WERI-Rb-1 (cell line): ENCODE data around the gene SPINT2.

ENCODE experiments used
- DNase-seq: peaks from one replicate; pipeline ENCODE4 v3.0.0-alpha.2; 2020
- H3K27ac ChIP-seq: fragments of 250-450 bp; sonication (Bioruptor Pico); 2 replicates; pipeline ENCODE4 v1.5.1; 2020; ENCODE audit warnings: mild to moderate bottlenecking, moderate library complexity
- H3K27me3 ChIP-seq: fragments of 250-450 bp; sonication (Bioruptor Pico); 2 replicates; pipeline ENCODE4 v1.5.1; 2021; ENCODE audit warnings: mild to moderate bottlenecking, low read depth, moderate library complexity; ENCODE audit not compliant: insufficient read depth, severe bottlenecking
- H3K36me3 ChIP-seq: fragments of 250-450 bp; sonication (Bioruptor Pico); 2 replicates; pipeline ENCODE4 v1.5.1; 2020; ENCODE audit warnings: mild to moderate bottlenecking, moderate library complexity
- H3K4me3 ChIP-seq: 2 replicates; pipeline ENCODE4 v1.5.1; 2011; ENCODE audit warnings: low read depth, mild to moderate bottlenecking, control low read depth, low read length
- H3K9me3 ChIP-seq: fragments of 250-450 bp; sonication (Bioruptor Pico); 2 replicates; pipeline ENCODE4 v1.5.1; 2021; ENCODE audit warnings: mild to moderate bottlenecking, moderate library complexity; ENCODE audit not compliant: severe bottlenecking
- TF ChIP-seq, protein P1 (sequence below): IDR thresholded peaks from 2 replicates; pipeline ENCODE4 v1.5.1; 2011; ENCODE audit warnings: low read depth, mild to moderate bottlenecking, control low read depth, inconsistent platforms, low read length

The SPINT2 gene

GRCh38 chr19:38247734-38248268, 16.6 kb upstream of the SPINT2 start:
- DNase-seq = peak; percentile 53
- no peaks in the 10 kb centered on the region for H3K9me3 ChIP-seq
- H3K27ac ChIP-seq = peak overlapping the region; percentile 33

DNA sequence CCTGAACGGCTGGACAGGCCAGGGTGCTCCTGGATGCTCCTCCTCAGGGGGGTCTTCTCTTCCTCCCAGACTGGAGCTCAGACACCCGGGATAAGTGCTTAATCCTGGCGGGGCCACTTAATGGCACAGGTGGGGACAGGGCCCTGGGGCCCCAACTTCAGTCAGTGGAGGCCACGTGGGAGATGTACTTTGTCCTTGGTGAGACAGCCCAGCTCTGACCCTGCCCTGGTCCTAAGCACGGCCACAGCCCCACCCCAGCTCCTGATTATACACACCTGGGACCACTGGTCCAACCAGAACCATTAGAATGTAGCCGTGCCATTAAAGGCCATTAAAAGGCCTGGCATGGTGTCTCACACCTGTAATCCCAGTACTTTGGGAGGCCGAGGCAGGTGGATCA, 16.0 kb upstream of the SPINT2 start:
- Histone ChIP-seq H3K27ac (peak overlapping the region; percentile 33; the same call in 1 of the 2 replicates), H3K27me3 (no peaks in the 10 kb centered on the region), H3K36me3 (peaks cover 43% of the 10 kb centered on the region), H3K4me3 (no peak overlapping the region), H3K9me3 (no peaks in the 10 kb centered on the region)
- no peak for DNase-seq
- TF ChIP-seq, protein P1, sequence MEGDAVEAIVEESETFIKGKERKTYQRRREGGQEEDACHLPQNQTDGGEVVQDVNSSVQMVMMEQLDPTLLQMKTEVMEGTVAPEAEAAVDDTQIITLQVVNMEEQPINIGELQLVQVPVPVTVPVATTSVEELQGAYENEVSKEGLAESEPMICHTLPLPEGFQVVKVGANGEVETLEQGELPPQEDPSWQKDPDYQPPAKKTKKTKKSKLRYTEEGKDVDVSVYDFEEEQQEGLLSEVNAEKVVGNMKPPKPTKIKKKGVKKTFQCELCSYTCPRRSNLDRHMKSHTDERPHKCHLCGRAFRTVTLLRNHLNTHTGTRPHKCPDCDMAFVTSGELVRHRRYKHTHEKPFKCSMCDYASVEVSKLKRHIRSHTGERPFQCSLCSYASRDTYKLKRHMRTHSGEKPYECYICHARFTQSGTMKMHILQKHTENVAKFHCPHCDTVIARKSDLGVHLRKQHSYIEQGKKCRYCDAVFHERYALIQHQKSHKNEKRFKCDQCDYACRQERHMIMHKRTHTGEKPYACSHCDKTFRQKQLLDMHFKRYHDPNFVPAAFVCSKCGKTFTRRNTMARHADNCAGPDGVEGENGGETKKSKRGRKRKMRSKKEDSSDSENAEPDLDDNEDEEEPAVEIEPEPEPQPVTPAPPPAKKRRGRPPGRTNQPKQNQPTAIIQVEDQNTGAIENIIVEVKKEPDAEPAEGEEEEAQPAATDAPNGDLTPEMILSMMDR = no peak

More at GRCh38 chr19:38247734-38248268, 16.6 kb upstream of the SPINT2 start:
- no peak overlapping the region for H3K4me3 ChIP-seq
- peaks cover 41% of the 10 kb centered on the region for H3K36me3 ChIP-seq
- TF ChIP-seq, protein P1 = no peak
- H3K27me3 ChIP-seq = no peaks in the 10 kb centered on the region

DNA sequence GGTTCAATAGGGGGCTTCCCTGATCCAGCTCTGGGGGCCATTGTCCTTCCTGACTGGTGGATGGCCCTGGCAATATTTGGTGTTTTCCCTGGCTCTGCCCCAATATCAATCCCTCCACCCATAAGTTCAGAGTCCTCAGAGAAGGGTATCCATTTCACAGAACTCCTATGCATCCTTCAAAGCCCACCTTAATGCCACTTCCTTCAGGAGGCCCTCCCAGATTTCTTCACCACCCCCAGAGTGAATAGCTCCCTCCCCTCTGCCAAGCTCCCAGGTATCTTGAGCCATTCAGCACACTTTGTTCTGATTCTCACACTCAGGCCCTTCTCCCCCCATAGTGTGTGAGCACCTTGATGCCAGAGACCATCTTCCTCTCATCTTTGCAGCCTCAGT, 13.9 kb upstream of the SPINT2 start:
- no peak overlapping the region for H3K4me3 ChIP-seq
- H3K27me3 ChIP-seq = no peaks in the 10 kb centered on the region
- no peaks in the 10 kb centered on the region for H3K9me3 ChIP-seq
- H3K36me3 ChIP-seq = peaks cover 62% of the 10 kb centered on the region
- H3K27ac ChIP-seq = peak overlapping the region; percentile 98
- no peak for DNase-seq
- TF ChIP-seq, protein P1 = no peak

DNA sequence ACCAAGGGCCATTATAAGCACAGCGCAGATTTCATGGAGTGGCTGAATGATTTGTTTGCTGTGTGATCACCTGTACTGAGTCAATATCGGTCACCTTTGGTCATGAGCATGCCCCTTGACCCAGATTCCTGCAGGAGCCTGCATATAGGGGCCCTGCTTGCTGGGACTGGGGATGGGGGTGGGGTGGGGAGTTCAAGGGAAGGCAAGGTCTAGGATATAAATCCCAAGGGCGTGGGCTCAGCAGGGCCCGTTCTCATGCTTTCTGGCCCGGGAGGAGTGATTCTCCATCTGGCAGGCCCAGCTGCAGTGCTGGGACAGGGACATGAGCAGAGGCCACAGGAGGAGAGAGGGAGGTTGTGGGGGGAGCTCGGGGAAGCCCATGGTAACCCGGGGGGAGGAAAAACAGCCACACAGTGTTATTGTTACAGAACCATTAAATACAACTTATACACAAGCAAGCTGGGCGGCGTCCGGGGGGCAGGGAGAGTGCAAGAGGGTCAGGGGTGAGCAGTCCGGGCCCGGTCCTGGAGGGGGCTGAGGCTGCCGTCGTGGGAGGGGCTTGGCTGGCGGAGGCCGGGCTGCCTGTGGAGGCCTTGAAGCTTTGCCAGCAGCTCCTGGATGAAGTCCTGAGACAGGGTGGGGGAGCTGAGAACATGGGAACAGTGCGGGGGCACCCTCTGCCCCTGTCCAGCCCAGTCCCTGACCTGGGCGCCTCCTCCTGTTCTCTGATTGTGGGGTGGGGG, 13.4 kb upstream of the SPINT2 start:
- Histone ChIP-seq H3K36me3 (peaks cover 62% of the 10 kb centered on the region), H3K27me3 (no peaks in the 10 kb centered on the region), H3K27ac (peak overlapping the region; percentile 98), H3K9me3 (no peaks in the 10 kb centered on the region), H3K4me3 (peak overlapping the region; percentile 50)
- DNase-seq = peak; percentile 88
- TF ChIP-seq, protein P1 = no peak

DNA sequence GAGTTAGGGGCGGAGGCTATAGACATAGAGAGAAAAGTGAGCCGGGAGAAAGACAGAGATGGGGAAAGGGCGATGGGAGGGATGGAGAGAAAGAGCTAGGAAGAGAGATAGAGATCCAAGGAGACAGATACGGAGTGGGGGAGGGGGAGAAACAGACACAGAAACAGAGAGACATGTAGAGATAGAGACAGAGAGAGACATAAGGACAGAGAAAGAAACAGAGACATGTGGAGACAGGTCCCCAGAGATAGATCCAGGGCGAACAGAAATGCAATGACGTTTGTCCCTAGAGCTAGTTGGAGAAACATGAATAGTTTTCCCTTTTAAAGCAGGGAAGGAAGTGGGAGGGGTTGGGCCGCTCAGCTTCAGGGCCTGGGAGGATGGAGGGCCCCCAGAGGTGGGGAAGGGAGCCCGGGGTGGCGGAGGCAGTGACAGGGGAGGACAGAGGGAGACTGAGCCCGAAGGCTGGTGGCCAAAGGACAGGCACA, 12.8 kb upstream of the SPINT2 start:
- Histone ChIP-seq H3K27me3 (no peaks in the 10 kb centered on the region), H3K4me3 (peak overlapping the region; percentile 50), H3K36me3 (peaks cover 60% of the 10 kb centered on the region), H3K9me3 (no peaks in the 10 kb centered on the region), H3K27ac (peak overlapping the region; percentile 98)
- DNase-seq = no peak
- TF ChIP-seq, protein P1 = no peak
